H1 (cell line): ENCODE measurements around the gene IZUMO4. TPM values are rescaled to one million over a fixed set of nuclear protein-coding genes. Genes with fewer than 3 reads are reported as not detected.

Experiments used
- CTCF ChIA-PET: fragments of 300-600 bp; sonication (Branson Sonifier 250); formaldehyde crosslinking; loops from one replicate; lab custom pipeline; 2021; ENCODE audit not compliant: partially characterized antibody; lab: Charles Lee
- POLR2A ChIA-PET: fragments of 300-600 bp; sonication (Branson Sonifier 250); formaldehyde crosslinking; loops from one replicate; lab custom pipeline; 2021; ENCODE audit warnings: inconsistent platforms; ENCODE audit not compliant: partially characterized antibody; lab: Charles Lee
- DNase-seq, 2 experiments: peaks; one replicate each; pipeline versions ENCODE4 v3.0.0 to v3.0.0-alpha.2; 2010 to 2022; ENCODE audit warnings: low spot score in 2 of 2, low read depth in 1 of 2, mixed read lengths in 1 of 2
- FAIRE-seq: peaks from 2 replicates; lab custom pipeline; 2011; peaks lifted over from hg19 to GRCh38; lab: Jason Lieb, UNC
- H2AFZ ChIP-seq: 2 replicates; pipeline ENCODE4 v1.8.1; 2012; ENCODE audit warnings: low read length, inconsistent platforms
- H2AK5ac ChIP-seq: 2 replicates; pipeline ENCODE4 v1.6.1; 2013; ENCODE audit warnings: low read depth, low read length
- H2BK120ac ChIP-seq: replicated peaks from 2 replicates; pipeline ENCODE3; 2013; ENCODE audit warnings: low read depth, low read length, inconsistent platforms
- H2BK12ac ChIP-seq: 2 replicates; pipeline ENCODE4 v1.6.1; 2013; ENCODE audit warnings: low read depth, low read length
- H2BK15ac ChIP-seq: 2 replicates; pipeline ENCODE4 v1.6.1; 2013; ENCODE audit warnings: low read length
- H2BK20ac ChIP-seq: 2 replicates; pipeline ENCODE4 v1.6.1; 2013; ENCODE audit warnings: low read length
- H2BK5ac ChIP-seq: 2 replicates; pipeline ENCODE4 v1.6.1; 2013; ENCODE audit warnings: low read depth, low read length
- H3K14ac ChIP-seq: 2 replicates; pipeline ENCODE4 v1.6.1; 2013; ENCODE audit warnings: inconsistent platforms; ENCODE audit not compliant: insufficient read length
- H3K18ac ChIP-seq: 2 replicates; pipeline ENCODE4 v1.6.1; 2013; ENCODE audit warnings: low read length; ENCODE audit errors: extremely low read depth
- H3K23ac ChIP-seq: 2 replicates; pipeline ENCODE4 v1.6.1; 2013; ENCODE audit warnings: inconsistent platforms; ENCODE audit not compliant: insufficient read length
- H3K23me2 ChIP-seq: 2 replicates; pipeline ENCODE4 v1.6.1; 2013; ENCODE audit warnings: low read depth, low read length
- H3K27ac ChIP-seq: 2 replicates; pipeline ENCODE4 v1.6.1; 2011; ENCODE audit warnings: low read depth, low read length, inconsistent platforms
- H3K27me3 ChIP-seq, 4 experiments: replicated peaks in 1 of 4; 1 replicate in 1 of 4; 2 replicates in 3 of 4; pipeline versions ENCODE4 v1.6.1 to v1.8.1; 2011 to 2013; ENCODE audit warnings: low read length in 3 of 4, mild to moderate bottlenecking in 3 of 4, inconsistent platforms in 2 of 4, mixed read lengths in 2 of 4, moderate library complexity in 1 of 4; ENCODE audit not compliant: control insufficient read depth in 3 of 4, insufficient read depth in 3 of 4; ENCODE audit errors: extremely low read depth in 1 of 4
- H3K36me3 ChIP-seq, 4 experiments: 2 replicates each; pipeline versions ENCODE4 v1.6.1 to v1.8.1; 2011 to 2013; ENCODE audit warnings: mild to moderate bottlenecking in 4 of 4, low read length in 3 of 4, moderate library complexity in 2 of 4, control low read depth in 1 of 4, inconsistent platforms in 1 of 4; ENCODE audit not compliant: insufficient read depth in 4 of 4, control insufficient read depth in 2 of 4
- H3K4ac ChIP-seq: replicated peaks from 2 replicates; pipeline ENCODE3; 2013; ENCODE audit warnings: low read length, low read depth, mixed read lengths, inconsistent platforms; ENCODE audit not compliant: insufficient read length
- H3K4me1 ChIP-seq, 4 experiments: replicated peaks in 1 of 4; 1 replicate in 1 of 4; 2 replicates in 3 of 4; pipeline versions ENCODE4 v1.6.1 to v1.8.1; 2011 to 2013; ENCODE audit warnings: low read length in 3 of 4, inconsistent platforms in 2 of 4, mixed read lengths in 1 of 4; ENCODE audit not compliant: insufficient read depth in 4 of 4, control insufficient read depth in 3 of 4
- H3K4me2 ChIP-seq, 2 experiments: 2 replicates each; pipeline versions ENCODE4 v1.6.1 to v1.8.1; 2011 to 2013; ENCODE audit warnings: low read depth in 2 of 2, low read length in 2 of 2, control low read depth in 1 of 2, inconsistent platforms in 1 of 2, mild to moderate bottlenecking in 1 of 2; ENCODE audit not compliant: insufficient read depth in 1 of 2
- H3K4me3 ChIP-seq, 4 experiments: fragments of 200-600, 300-600 bp in 1 of 4; sonication (generic), shearing (Covaris generic), sonication (Bioruptor Twin) in 1 of 4; 2 replicates each; pipeline versions ENCODE4 v1.5.1 to v1.8.1; 2011 to 2016; ENCODE audit warnings: low read length in 4 of 4, low read depth in 3 of 4, control low read depth in 2 of 4, inconsistent platforms in 2 of 4, mild to moderate bottlenecking in 2 of 4, mixed read lengths in 1 of 4, moderate library complexity in 1 of 4; ENCODE audit not compliant: insufficient read depth in 2 of 4; ENCODE audit errors: extremely low read depth in 1 of 4
- H3K56ac ChIP-seq: replicated peaks from 2 replicates; pipeline ENCODE3; 2013; ENCODE audit warnings: low read depth, mild to moderate bottlenecking, mixed read lengths, low read length, inconsistent platforms; ENCODE audit not compliant: insufficient read length
- H3K79me1 ChIP-seq: 2 replicates; pipeline ENCODE4 v1.6.1; 2013; ENCODE audit warnings: low read depth, low read length, control low read depth
- H3K79me2 ChIP-seq, 2 experiments: 2 replicates each; pipeline versions ENCODE4 v1.6.1 to v1.8.1; 2012 to 2013; ENCODE audit warnings: low read length in 2 of 2, mild to moderate bottlenecking in 2 of 2, inconsistent platforms in 1 of 2; ENCODE audit not compliant: insufficient read depth in 2 of 2, control insufficient read depth in 1 of 2
- H3K9ac ChIP-seq, 4 experiments: replicated peaks in 1 of 4; 1 replicate in 1 of 4; 2 replicates in 3 of 4; pipeline versions ENCODE4 v1.6.1 to v1.8.1; 2011 to 2013; ENCODE audit warnings: low read depth in 3 of 4, low read length in 3 of 4, control low read depth in 2 of 4, mild to moderate bottlenecking in 2 of 4, moderate library complexity in 2 of 4, inconsistent platforms in 1 of 4; ENCODE audit errors: extremely low read depth in 1 of 4
- H3K9me3 ChIP-seq, 2 experiments: 2 replicates each; pipeline versions ENCODE4 v1.6.1 to v1.8.1; 2012 to 2013; ENCODE audit warnings: mild to moderate bottlenecking in 2 of 2, moderate library complexity in 2 of 2, control low read depth in 1 of 2, inconsistent platforms in 1 of 2, low read depth in 1 of 2, low read length in 1 of 2, mixed read lengths in 1 of 2; ENCODE audit not compliant: insufficient read depth in 2 of 2
- H4K20me1 ChIP-seq, 2 experiments: replicated peaks in 1 of 2; 2 replicates each; pipeline versions ENCODE3 to v1.8.1; 2011 to 2013; ENCODE audit warnings: inconsistent platforms in 2 of 2, low read length in 2 of 2, mild to moderate bottlenecking in 1 of 2; ENCODE audit not compliant: insufficient read depth in 2 of 2, control insufficient read depth in 1 of 2
- H4K5ac ChIP-seq: 2 replicates; pipeline ENCODE4 v1.6.1; 2013; ENCODE audit warnings: low read length, low read depth, mixed read lengths, inconsistent platforms; ENCODE audit not compliant: insufficient read length
- H4K8ac ChIP-seq: 2 replicates; pipeline ENCODE4 v1.8.0; 2013; ENCODE audit warnings: mild to moderate bottlenecking, moderate library complexity, low read length, inconsistent platforms; ENCODE audit not compliant: insufficient read depth; ENCODE audit errors: extremely low read depth
- H4K91ac ChIP-seq: replicated peaks from 2 replicates; pipeline ENCODE3; 2013; ENCODE audit warnings: low read length, mixed read lengths, inconsistent platforms; ENCODE audit not compliant: insufficient read length
- WGBS, 2 experiments: shearing (Covaris generic) in 1 of 2; methylation state at CpG; one replicate each; pipeline versions ENCODE4 v1.1.6 to v1.1.7; 2013 to 2015; ENCODE audit warnings: low lambda C conversion rate in 2 of 2, mixed read lengths in 2 of 2, inconsistent platforms in 1 of 2, low coverage in 1 of 2, missing lambda C conversion rate in 1 of 2; ENCODE audit not compliant: insufficient replicate concordance in 2 of 2, insufficient coverage in 1 of 2, insufficient read length in 1 of 2; ENCODE audit errors: extremely low coverage in 1 of 2, missing lambda C conversion rate in 1 of 2; 5-methylcytosine and 5-hydroxymethylcytosine counted together
- polyA plus RNA-seq, 7 experiments: library from polyadenylated mRNA; depleted of rRNA in 3 of 7; stranded (reverse) in 5 of 7; unstranded in 2 of 7; fragments of >200 nt in 5 of 7; fragments of 200-250 nt in 2 of 7; gene quantifications; 1 replicate in 5 of 7; 2 replicates in 1 of 7; 4 replicates in 1 of 7; pipeline versions ENCODE4 v1.2.1 to v1.2.3, GENCODE V29; 2011 to 2013; ENCODE audit warnings: missing spikeins in 2 of 7, mixed read lengths in 2 of 7
- total RNA-seq: library from RNA; stranded (reverse); fragmentation: NEBNext Ultra II Directional; extraction: Animal tissue kit (Norgen Biotek cat#: 25700); gene quantifications from 2 replicates; pipeline ENCODE4 v1.2.1, GENCODE V29; 2021

The IZUMO4 gene
- total and polyA plus RNA-seq, 2 of the 8 experiments (the other 6 are each of a cell fraction or from before 2014, with no cell fraction given), result 1.8 to 1.9 TPM

DNA sequence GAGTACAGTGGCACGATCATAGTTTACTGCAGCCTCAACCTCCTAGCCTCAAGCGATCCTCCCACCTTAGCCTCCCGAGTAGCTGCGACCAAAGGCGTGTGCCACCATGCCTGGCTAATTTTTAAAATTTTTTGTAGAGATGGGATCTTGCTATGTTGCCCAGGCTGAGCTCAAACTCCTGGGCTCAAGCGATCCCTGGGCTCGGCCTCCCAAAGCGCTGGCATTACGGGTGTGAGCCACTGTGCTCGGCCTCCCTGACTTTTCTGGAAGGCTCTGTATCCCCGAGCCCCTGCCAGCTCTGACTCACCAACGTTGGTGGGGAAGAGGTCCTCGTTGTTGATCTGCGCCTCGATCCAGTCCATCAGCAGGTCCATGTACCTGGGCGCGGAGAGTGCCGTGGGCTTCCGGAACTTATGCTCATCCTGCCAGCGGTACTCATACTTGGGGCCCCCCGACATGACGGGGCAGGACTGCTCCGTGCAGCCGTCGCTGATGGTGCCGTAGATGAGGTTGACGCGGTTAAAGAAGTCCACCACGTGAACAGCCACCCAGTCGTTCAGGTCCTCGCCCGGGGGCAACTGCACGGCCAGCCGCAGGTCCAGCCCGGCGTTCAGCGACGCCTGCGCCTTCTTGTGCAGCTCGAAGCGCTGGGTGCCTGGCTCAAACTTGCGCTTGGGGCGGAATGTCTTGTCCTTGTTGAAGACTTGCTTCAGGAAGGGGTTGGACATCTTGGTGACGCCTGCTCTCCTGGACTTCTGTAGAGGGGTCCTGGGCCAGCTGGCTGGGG is 18.7 kb upstream of the IZUMO4 start:
- Histone ChIP-seq H3K27me3 (no peaks in the 10 kb centered on the region), H3K79me1 (no peaks in the 10 kb centered on the region), H4K20me1 (no peaks in the 10 kb centered on the region), H3K18ac (no peak overlapping the region), H3K79me2 (no peaks in the 10 kb centered on the region), H3K56ac (no peak overlapping the region), H3K4me3 (no peak overlapping the region), H4K91ac (no peak overlapping the region), H3K4me2 (no peak overlapping the region), H3K23me2 (no peaks in the 10 kb centered on the region), H3K36me3 (no peaks in the 10 kb centered on the region; a peak in 3 of 8 replicates), H3K14ac (no peak overlapping the region), H4K5ac (no peak overlapping the region), H3K9ac (no peak overlapping the region), H2BK12ac (no peak overlapping the region), H3K4ac (no peak overlapping the region), H3K23ac (no peak overlapping the region), H2BK20ac (no peak overlapping the region), H2AFZ (no peak overlapping the region), H3K4me1 (no peaks in the 10 kb centered on the region), H2AK5ac (no peak overlapping the region), H3K9me3 (no peaks in the 10 kb centered on the region), H2BK15ac (no peak overlapping the region), H2BK5ac (no peak overlapping the region), H2BK120ac (no peak overlapping the region), H3K27ac (no peak overlapping the region), H4K8ac (no peak overlapping the region)
- ChIA-PET CTCF (interaction anchor here (0.8 to 2.0 kb wide), 3 partner anchors 8 to 89 kb away, joined by 3 to 4 read pairs (median 3); no protein-coding TSS in a partner anchor), POLR2A (no interaction called here)
- WGBS, 2 experiments, result 94% methylated on average over 41 of the region's 44 CpGs; no CpG with 5 or more reads in 1 of the 2 experiments
- DNase-seq (no peak), FAIRE-seq (no peak)
